HepG2 (cell line): ENCODE data around the gene SRPK3. TPM values are rescaled to one million over a fixed set of nuclear protein-coding genes. Genes with fewer than 3 reads are reported as not detected.

ENCODE experiments used
- FOXJ3 ChIP-seq: sonication (generic); formaldehyde crosslinking; IDR thresholded peaks from 2 replicates; pipeline ENCODE4 v1.4.0; 2020; ENCODE audit warnings: missing genetic modification reagents, mild to moderate bottlenecking, borderline replicate concordance
- HNF4A ChIP-seq: sonication (generic); formaldehyde crosslinking; IDR thresholded peaks from 2 replicates; pipeline ENCODE4 v1.4.0; 2020; ENCODE audit warnings: missing genetic modification reagents
- HNRNPL ChIP-seq: fragments of 200-400 bp; formaldehyde crosslinking; IDR thresholded peaks from 2 replicates; pipeline ENCODE4 v1.6.1; 2017; ENCODE audit warnings: mild to moderate bottlenecking, low read depth, low read length
- KLF15 ChIP-seq: sonication (generic); formaldehyde crosslinking; IDR thresholded peaks from 2 replicates; pipeline ENCODE4 v1.8.1; 2023; ENCODE audit warnings: borderline replicate concordance, mild to moderate bottlenecking, inconsistent platforms, missing genetic modification reagents, mixed read lengths
- MBNL3 ChIP-seq: fragments of 250-450 bp; sonication (Bioruptor Pico); conservative IDR thresholded peaks from 2 replicates; pipeline ENCODE4 v1.8.0; 2022; ENCODE audit warnings: mild to moderate bottlenecking, inconsistent platforms
- MEIS1 ChIP-seq: sonication (generic); formaldehyde crosslinking; IDR thresholded peaks from 2 replicates; pipeline ENCODE4 v1.9.0; 2021; ENCODE audit warnings: mild to moderate bottlenecking, missing genetic modification reagents, moderate library complexity, borderline replicate concordance
- MTA1 ChIP-seq: sonication (generic); formaldehyde crosslinking; IDR thresholded peaks from 2 replicates; pipeline ENCODE4 v1.4.0; 2020; ENCODE audit warnings: missing genetic modification reagents, mild to moderate bottlenecking, borderline replicate concordance
- NKX3-1 ChIP-seq: sonication (generic); formaldehyde crosslinking; IDR thresholded peaks from 2 replicates; pipeline ENCODE4 v1.5.0; 2020; ENCODE audit warnings: missing genetic modification reagents
- PHF8 ChIP-seq: sonication (generic); formaldehyde crosslinking; IDR thresholded peaks from 2 replicates; pipeline ENCODE4 v1.5.0; 2020; ENCODE audit warnings: missing genetic modification reagents
- RARG ChIP-seq: sonication (generic); formaldehyde crosslinking; IDR thresholded peaks from 2 replicates; pipeline ENCODE4 v1.4.0; 2020; ENCODE audit warnings: low read depth, mild to moderate bottlenecking, missing genetic modification reagents
- RFX1 ChIP-seq: fragments of 450-650 bp; IDR thresholded peaks from 2 replicates; pipeline ENCODE4 v1.6.1; 2017
- RFXANK ChIP-seq: IDR thresholded peaks from 2 replicates; pipeline ENCODE4 v1.6.1; 2016
- ZKSCAN5 ChIP-seq: sonication (generic); formaldehyde crosslinking; IDR thresholded peaks from 2 replicates; pipeline ENCODE4 v1.5.1; 2020; ENCODE audit warnings: mild to moderate bottlenecking, missing genetic modification reagents
- polyA plus RNA-seq, 8 experiments: library from polyadenylated mRNA; depleted of rRNA in 3 of 8; stranded (reverse) in 7 of 8; unstranded in 1 of 8; fragments of >200 nt; fragmentation: Illumina TruSeq in 4 of 8; extraction: Trizol in 4 of 8; gene quantifications; 2 replicates each; pipeline versions ENCODE4 v1.2.1 to v1.2.3, GENCODE V29; 2011 to 2016; ENCODE audit warnings: low read depth in 4 of 8, missing spikeins in 1 of 8, mixed read lengths in 1 of 8; ENCODE audit not compliant: insufficient read depth in 1 of 8
- total RNA-seq, 5 experiments: library from RNA; depleted of rRNA; stranded (reverse); fragments of >200 nt; fragmentation: Illumina TruSeq; extraction: Trizol; gene quantifications; 2 replicates each; pipeline ENCODE4 v1.2.3, GENCODE V29; 2016; ENCODE audit warnings: low read depth in 1 of 5
- TF ChIP-seq, protein P1 (sequence below): sonication (generic); formaldehyde crosslinking; conservative IDR thresholded peaks from 2 replicates; pipeline ENCODE4 v1.8.0; 2022; ENCODE audit warnings: mild to moderate bottlenecking, moderate library complexity, missing genetic modification reagents
- TF ChIP-seq, protein P2 (sequence below): IDR thresholded peaks from 2 replicates; pipeline ENCODE4 v1.6.1; 2016; ENCODE audit warnings: missing genetic modification reagents, missing compliant biosample characterization

SRPK3 gene
- total and polyA plus RNA-seq, 2 of the 13 experiments (the other 11 are each of a cell fraction or from before 2014, with no cell fraction given): 0.22 to 0.30 TPM

DNA sequence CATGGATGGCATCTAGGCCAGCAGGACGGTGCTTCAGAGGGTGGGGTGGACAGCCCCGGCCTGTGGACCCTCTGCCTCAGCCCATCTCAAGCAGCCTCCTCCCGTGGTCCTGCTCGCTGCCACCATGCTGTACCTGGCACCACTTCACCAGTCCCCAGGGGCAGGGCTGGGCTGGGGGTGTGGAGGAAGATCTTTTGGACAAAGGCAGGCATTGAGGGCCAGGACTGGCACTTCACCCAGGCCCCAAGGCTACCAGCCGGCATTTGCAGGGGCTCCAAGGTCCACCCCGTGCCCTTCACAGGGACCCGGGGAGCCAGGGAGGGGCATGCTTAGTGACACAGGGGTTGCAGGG is 16.1 kb upstream of the SRPK3 start (continued):
- TF ChIP-seq, protein P1, sequence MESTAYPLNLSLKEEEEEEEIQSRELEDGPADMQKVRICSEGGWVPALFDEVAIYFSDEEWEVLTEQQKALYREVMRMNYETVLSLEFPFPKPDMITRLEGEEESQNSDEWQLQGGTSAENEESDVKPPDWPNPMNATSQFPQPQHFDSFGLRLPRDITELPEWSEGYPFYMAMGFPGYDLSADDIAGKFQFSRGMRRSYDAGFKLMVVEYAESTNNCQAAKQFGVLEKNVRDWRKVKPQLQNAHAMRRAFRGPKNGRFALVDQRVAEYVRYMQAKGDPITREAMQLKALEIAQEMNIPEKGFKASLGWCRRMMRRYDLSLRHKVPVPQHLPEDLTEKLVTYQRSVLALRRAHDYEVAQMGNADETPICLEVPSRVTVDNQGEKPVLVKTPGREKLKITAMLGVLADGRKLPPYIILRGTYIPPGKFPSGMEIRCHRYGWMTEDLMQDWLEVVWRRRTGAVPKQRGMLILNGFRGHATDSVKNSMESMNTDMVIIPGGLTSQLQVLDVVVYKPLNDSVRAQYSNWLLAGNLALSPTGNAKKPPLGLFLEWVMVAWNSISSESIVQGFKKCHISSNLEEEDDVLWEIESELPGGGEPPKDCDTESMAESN (CRISPR knock-in tag): no peak
- no peak for TF ChIP-seq KLF15 (CRISPR knock-in tag)
- TF ChIP-seq, protein P2, sequence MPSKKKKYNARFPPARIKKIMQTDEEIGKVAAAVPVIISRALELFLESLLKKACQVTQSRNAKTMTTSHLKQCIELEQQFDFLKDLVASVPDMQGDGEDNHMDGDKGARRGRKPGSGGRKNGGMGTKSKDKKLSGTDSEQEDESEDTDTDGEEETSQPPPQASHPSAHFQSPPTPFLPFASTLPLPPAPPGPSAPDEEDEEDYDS (CRISPR knock-in tag): no peak
- TF ChIP-seq MBNL3 (CRISPR knock-in tag): no peak
- no peak for TF ChIP-seq RFX1
- TF ChIP-seq NKX3-1 (CRISPR knock-in tag): no peak
- TF ChIP-seq PHF8 (CRISPR knock-in tag): no peak
- TF ChIP-seq ZKSCAN5: no peak
- peak; percentile 98 for TF ChIP-seq HNRNPL
- no peak for TF ChIP-seq FOXJ3 (CRISPR knock-in tag)
- 0 out of 2 replicates have a peak, but pooled peaks have one; percentile 20 for TF ChIP-seq HNF4A (CRISPR knock-in tag)
- TF ChIP-seq RFXANK: no peak
- TF ChIP-seq RARG: no peak
- no peak for TF ChIP-seq MEIS1 (CRISPR knock-in tag)
- no peak for TF ChIP-seq MTA1 (CRISPR knock-in tag)
